ENCODE results near the gene EIF2A. TPM values are rescaled to one million over a fixed set of nuclear protein-coding genes. Genes with fewer than 3 reads are reported as not detected.

Gene EIF2A
- polyA plus RNA-seq, 1 donor = 130 TPM

Other genes starting within 250 kb of the EIF2A start
- 57.1 TPM for gene TSC22D2, start 138.5 kb upstream of the EIF2A start, polyA plus RNA-seq (ENCODE audit: insufficient read length)
- gene SERP1, start 291 bp upstream of the EIF2A start, polyA plus RNA-seq (ENCODE audit: insufficient read length) = 64.1 TPM
- 45.6 TPM for gene SELENOT, start 56.5 kb downstream of the EIF2A start, polyA plus RNA-seq (ENCODE audit: insufficient read length)
- gene ERICH6, start 157.1 kb downstream of the EIF2A start, polyA plus RNA-seq (ENCODE audit: insufficient read length) = 0.23 TPM
- gene SIAH2, start 216.4 kb downstream of the EIF2A start, polyA plus RNA-seq (ENCODE audit: insufficient read length) = 16.4 TPM